Germinal center (tissue), 1 donor: ENCODE results near the gene ZNF117.
A peak's percentile ranks its signal among the peaks of the same experiment; 100 is the strongest.
"Not testable (repeated sequence)": the region's sequence is repeated elsewhere in the genome, so short reads cannot be mapped to it uniquely, and the experiment has no call there.

Experiments used
- DNase-seq: peaks from one replicate; pipeline ENCODE4 v3.0.0; 2012; ENCODE audit warnings: mixed read lengths, low spot score

ZNF117 gene

GRCh38 chr7:64996305-64996704 lies 5.5 kb upstream of the ZNF117 start:
- DNase-seq, result no peak

GRCh38 chr7:64993901-64994300 lies 3.1 kb upstream of the ZNF117 start:
- DNase-seq, result no peak

GRCh38 chr7:64992971-64993370 lies 2.1 kb upstream of the ZNF117 start:
- no peak for DNase-seq

- DNase-seq, result no peak
These were observed 620 bp downstream of the ZNF117 start for GRCh38 chr7:64990216-64990615.

GRCh38 chr7:64978497-64979203 lies 12.2 kb downstream of the ZNF117 start:
- no peak for DNase-seq

- no peak for DNase-seq
These were observed 25.2 kb downstream of the ZNF117 start for GRCh38 chr7:64965594-64965993.

- DNase-seq, result no peak
These were observed 31.6 kb downstream of the ZNF117 start for GRCh38 chr7:64959072-64959747.

- peak; percentile 36 for DNase-seq
These were observed 39.5 kb downstream of the ZNF117 start for GRCh38 chr7:64951250-64951848.

GRCh38 chr7:64950673-64951072 lies 40.2 kb downstream of the ZNF117 start:
- not testable (repeated sequence) for DNase-seq

- DNase-seq, result not testable (repeated sequence)
These were observed 42.1 kb downstream of the ZNF117 start for GRCh38 chr7:64948774-64949173.

- no peak for DNase-seq
These were observed 43.4 kb downstream of the ZNF117 start for GRCh38 chr7:64947252-64948000.

GRCh38 chr7:64946772-64947171 lies 44.1 kb downstream of the ZNF117 start:
- DNase-seq, result peak; percentile 14

- no peak for DNase-seq
These were observed 45.2 kb downstream of the ZNF117 start for GRCh38 chr7:64945503-64946175.

GRCh38 chr7:64944667-64945502 lies 46.0 kb downstream of the ZNF117 start:
- DNase-seq, result not testable (repeated sequence)

GRCh38 chr7:64940021-64940420 lies 50.8 kb downstream of the ZNF117 start:
- not testable (repeated sequence) for DNase-seq

- DNase-seq, result no peak
These were observed 52.3 kb downstream of the ZNF117 start for GRCh38 chr7:64938540-64938939.

GRCh38 chr7:64934478-64934877 lies 56.4 kb downstream of the ZNF117 start:
- DNase-seq, result no peak

- not testable (repeated sequence) for DNase-seq
These were observed 62.3 kb downstream of the ZNF117 start for GRCh38 chr7:64928252-64929187.
